GOT3 (cell line): ENCODE results near the gene AATK.

ENCODE experiments used
- DNase-seq: peaks from one replicate; lab custom pipeline; 2025; ENCODE audit warnings: mixed read lengths; lab: John Stamatoyannopoulos, UW

The AATK gene

DNA sequence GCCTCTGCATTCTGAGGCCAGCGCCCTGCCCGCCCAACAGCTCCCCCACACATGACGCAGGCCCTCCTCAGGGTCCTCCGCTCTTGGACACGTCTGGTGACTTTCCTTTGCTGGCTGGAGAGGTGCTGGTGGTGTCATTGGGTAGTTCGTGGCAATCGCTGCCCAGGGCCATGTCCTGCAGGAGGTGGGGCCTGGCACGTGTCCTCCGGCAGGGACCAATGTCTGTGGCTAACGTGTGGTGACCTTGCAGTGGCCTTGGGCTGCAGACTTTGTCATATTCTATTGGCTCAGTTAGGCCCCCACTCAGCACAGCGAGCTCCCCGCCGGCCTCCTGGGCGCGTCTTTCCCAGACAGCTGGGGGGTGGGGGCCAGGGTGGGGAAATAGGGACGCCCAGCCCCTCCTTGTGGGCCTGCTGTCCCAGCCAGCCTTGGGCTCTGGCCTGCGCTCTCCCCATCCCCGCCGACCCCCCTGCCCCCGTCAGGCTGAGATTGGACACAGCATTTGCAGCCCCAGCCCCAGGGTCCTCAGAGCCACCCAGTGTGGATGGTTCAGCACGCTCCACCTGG lies 52.8 kb downstream of the AATK start:
- DNase-seq: no peak

DNA sequence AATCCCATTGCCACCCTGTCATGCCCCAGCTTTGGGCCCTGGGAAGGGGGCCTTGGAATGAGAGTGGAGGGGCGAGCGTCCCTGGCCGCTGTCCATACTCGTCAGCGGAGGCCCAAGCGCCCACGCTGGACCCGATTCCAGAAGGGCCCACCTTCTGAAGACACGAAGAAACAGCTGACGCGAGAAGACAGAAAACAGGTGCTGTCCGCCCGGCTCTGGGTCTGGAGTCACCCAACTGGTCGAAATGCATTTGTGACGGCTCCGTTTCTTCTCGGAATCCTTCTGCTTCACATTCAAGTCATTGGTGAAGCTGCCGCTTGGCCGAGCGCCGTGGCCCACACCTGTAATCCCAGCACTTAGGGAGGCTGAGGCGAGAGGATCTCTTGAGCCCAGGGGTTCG lies 53.6 kb downstream of the AATK start:
- DNase-seq: no peak

DNA sequence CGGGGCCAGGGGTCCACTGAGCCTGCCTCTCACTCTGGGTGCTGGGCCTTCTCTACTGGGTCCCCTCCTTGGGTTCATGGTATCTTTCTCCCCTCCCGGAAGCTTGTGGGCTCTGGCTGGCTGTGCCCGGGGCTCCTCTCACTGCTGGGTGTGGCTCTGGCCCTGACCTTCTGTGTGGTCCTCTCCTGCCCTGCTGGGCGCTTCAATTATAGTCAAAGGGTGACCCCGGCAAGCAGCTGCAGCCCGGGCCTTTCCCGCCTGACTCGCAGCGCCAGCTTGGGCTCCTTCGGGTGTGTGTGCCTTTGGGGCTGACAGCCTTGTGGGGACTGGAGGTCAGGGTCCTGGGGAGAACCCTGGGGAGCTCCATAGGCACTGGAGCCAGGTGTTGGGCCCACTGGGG lies 55.0 kb downstream of the AATK start:
- no peak for DNase-seq

DNA sequence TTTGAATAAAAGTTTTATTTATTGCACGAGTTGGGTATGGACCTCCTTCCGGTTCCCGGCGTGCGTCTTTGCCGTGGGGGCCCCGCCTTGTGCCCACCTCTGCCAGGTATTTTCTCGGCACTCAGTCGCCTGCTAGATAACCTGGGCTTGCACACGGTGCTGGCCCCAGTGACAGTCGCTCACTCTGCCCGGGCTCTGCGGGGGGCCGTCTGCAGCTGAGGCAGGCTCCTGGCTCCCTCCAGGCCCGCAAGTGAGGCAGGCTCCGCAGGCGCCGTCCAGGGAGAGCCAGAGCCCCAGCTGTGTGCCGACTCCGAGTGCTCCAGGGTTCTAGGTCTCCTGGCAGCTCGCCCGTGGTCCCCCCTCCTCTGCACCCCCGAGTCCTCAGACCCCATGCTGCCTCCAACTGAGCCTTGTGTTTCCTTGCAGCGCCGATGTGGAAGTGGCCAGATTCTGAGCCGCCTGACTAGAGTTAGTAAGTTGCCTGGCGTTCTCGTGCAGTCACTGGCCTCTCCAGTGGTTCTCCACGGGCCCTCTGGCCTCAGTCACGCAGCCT lies 55.5 kb downstream of the AATK start:
- DNase-seq: no peak

DNA sequence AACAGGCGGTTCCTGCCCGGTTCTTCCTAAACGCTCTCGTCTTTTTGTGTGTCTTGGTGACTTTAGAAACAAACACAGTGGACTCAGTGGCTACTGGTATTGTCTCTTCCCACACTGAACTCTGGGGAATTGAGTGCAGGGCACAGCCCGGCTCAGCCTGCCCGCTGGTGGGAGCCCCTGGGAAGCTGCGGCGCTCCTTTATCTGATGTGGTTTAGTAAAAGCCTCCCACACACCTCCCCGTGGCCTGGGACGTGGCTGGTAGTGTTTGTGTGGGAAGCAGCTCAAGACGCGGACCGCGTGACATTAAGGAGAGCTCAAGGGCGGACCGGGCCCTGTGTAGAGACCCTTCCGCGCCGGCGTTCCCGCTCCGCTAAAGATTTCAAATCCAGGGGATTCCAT lies 56.1 kb downstream of the AATK start:
- no peak for DNase-seq

DNA sequence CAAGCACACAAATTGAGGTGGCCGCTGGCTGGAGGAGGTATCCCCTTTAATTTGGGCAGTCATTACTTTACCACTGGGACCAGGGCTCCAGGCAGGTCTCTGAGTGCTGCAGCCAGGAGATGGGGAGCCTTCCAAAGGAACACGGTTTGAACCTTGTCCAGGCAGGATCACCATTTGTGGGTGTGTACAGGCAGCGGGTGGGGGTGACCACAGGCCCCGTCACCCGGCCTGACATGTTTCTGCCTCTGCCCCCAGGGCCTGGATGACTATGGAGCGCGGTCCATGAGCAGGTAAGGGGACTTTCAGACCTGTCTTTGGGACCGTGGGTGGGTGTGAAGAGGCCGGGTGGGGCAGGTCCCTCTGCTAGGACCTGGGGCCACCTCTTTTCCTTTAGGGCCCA lies 57.8 kb downstream of the AATK start:
- DNase-seq: no peak

DNA sequence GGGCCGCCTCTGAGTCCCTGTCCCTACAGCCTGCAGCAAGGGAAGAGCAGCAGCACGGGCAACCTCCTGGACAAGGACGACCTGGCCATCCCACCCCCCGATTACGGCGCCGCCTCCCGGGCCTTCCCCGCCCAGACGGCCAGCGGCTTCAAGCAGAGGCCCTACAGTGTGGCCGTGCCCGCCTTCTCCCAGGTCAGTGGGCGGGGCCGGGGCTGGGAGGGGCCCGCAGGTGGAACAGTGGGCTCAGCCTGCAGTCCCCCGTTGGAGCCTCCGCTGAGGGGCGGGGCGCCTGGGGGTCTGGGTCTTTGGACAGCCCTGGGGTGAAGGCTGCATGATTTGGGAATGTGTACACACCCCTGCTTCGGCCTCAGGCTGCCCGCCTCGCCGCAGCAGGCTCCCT lies 59.3 kb downstream of the AATK start:
- no peak for DNase-seq

DNA sequence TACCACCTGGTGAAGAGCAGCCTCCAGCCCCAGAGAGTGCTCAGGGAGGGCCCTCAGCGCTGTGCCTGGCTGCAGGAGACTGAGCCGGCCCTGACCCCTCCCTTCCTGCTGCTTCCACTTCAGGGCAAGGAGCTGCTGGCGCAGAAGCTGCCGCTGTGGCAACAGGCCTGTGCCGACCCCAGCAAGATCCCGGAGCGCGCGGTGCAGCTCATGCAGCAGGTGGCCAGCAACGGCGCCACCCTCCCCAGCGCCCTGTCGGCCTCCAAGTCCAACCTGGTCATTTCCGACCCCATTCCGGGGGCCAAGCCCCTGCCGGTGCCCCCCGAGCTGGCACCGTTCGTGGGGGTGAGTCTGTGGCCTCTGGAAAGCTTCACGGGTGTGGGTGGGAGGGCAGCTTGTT lies 62.6 kb downstream of the AATK start:
- DNase-seq: no peak

DNA sequence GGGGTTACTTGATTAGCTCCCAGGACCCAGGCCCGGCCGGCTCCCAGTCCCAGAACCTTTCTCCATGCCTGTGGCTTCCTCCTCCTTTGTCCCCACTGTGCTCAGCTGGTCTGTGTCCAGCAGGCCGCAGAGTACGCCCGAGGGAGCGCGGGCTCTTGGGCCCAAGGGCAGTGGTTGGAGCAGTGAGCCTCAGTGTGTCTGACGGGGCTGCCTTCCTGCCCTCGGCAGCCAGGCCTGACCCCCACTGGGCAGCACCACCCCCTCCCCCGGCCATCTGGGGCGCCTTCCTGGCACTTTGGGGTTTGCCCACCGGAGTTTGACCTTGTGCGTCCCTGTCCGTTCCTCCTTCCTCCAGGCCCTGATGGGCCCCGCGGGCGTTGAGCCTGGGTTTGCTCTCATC lies 63.2 kb downstream of the AATK start:
- DNase-seq: no peak

DNA sequence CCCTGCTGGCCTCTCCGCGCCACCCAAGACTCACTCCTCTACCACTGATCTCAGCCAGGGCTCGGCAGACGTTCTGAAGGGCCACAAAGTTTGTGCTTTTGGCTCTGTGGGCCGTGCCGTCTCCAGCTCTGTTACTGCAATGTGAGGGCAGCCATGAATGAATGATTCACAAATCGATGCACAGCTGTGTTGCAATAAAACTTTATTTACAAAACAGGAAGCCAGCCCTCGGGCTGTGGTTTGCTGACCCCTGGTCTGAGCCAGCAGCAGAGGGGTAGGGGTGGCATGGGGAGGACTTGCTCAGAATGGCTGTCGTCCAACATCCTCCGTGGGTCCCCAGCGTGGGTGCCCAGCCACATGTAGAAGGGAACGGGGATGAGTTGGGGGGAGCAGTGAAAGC lies 63.7 kb downstream of the AATK start:
- no peak for DNase-seq

DNA sequence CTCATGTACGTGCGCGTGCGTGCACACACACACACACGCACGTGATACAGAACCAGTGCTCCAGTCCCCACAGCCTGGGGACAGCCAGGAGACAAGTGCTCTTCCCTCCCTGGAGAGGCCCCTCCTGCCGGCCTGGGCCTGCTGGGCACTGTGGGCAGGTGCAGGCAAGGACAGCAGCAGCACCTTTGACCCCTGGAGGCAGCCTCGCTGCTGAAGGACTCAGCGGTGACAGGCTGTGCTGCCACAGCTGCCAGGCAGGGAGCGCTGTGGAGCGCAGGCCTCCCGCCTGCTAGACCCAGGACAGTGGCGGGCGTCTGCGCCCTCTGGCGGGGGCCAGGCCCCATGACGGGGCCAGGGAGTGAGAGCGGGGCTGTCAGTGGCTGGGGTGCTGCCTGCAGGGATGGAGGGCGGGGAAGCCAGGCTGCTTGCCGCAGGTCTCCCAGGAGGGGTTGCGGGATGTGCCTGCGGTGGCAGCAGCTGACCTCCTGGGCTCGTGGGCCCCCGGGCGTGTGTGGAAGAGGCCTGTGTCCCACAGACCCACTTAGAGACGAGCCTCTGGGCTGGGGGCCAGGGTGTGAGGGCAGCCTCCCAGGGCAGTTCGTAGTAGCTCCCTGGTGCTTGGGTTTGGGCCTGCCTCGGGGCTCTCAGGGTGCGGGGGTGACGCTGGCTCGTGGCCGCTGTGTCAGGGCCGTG lies 64.3 kb downstream of the AATK start:
- DNase-seq: peak; percentile 42

DNA sequence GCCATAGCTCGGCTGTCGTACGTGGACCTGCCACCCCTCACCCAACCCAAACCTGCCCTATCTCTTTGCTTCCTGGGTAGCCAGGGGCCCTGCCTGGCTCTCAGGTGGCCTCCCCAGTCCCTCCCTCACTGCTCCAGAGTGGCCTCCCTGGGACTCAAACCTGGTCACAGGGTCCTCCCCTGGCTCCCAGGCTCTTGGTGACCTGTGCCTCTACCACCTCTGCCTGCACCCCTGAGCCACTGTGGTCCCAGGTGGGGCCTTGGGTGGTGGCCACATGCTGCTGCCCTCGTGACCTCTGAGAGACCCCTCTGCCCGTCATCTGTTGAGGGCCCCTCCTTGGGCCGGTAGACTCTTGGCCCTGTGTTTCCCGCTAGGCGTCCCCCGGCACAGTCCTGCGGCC lies 65.4 kb downstream of the AATK start:
- no peak for DNase-seq

DNA sequence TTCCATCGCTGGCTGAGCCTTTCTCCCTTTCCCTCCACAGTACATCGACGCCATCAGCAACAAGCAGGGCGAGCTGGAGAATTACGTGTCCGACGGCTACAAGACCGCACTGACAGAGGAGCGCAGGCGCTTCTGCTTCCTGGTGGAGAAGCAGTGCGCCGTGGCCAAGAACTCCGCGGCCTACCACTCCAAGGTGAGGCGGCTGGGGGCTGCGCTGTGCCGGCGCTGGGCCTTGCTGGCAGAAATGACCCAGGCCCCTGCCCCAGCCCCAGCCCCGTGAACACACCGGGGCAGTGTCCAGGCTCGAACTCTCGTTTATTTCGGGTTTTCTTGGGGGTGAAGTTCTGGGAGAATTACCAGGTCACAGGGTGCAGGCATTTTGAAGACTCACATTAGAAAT lies 66.1 kb downstream of the AATK start:
- DNase-seq: no peak

DNA sequence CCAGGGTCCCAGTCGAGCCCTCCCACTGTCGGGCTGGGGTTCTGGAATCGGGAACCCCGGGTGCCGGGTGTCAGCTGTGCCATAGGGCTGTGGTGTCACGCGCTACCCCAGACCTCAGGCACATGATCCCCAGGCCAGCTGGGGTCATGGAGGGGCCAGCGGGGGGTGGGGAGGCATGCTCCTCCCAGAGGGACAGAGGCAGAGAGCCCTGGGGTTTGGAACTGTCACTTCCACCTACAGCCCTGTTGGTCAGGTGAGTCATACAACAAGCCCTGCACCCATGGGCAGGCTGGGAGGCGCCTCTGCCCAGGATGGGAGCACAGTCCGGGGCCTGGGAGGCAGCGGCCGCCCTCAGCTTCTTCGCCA lies 68.1 kb downstream of the AATK start:
- no peak for DNase-seq

DNA sequence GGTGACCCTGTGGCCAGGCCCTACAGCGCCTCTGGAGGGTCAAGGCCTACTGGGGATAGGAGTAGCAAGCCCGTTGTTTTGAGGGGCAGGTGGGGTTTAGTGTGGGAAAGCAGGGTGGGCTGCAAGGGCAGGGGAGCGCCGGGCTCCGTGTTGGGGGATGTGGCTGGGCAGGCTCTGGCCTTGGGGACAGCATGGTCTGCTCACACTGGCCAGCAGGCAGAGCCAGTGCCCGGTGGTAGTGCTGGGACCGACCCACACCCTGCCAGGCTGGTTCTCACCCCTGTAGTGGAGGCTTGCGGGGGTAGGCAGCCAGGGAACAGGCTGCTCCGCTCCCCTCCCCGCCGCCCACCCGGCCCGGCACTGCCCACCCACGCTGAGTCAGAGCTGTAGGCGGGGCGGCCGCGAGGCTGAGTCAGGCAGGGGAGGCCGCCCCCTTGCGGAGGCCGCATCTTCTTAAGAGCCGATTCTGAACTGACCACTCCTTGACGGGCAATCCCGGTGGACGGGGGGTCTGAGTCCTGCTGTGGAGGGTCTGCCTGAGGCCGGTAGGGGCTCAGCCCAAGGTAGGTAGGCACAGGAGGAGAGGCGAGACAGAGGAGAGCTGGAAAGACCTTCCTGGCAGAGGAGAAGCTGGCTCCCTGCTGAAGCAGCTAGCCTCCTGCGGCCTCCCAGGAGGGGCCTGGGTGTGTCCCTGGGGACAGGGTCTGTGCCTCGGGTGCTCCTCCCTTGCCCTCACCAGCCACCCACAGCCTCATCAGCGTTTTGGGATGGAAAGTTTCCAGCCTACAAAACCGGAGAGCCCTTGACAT lies 68.7 kb downstream of the AATK start:
- DNase-seq: peak; percentile 39

DNA sequence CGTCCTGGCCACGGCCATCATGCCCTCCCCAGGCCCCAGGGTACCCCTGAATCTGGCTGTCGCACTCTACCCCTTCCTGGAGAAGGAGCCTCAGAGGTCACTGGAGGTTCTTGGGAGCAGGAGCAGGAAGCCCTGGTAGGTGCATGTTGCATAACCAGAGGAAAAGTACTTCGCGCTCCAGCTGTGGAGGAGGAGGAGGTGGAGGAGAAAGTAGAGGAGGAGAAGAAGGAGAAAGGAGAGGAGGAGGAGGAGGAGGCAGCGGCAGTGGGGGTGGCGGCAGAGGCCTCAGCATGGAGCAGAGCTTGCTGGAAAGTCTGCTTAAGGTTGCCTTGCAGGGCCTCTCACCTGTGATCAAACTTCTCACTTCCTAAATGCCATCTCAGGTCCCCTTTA lies 69.3 kb downstream of the AATK start:
- no peak for DNase-seq

DNA sequence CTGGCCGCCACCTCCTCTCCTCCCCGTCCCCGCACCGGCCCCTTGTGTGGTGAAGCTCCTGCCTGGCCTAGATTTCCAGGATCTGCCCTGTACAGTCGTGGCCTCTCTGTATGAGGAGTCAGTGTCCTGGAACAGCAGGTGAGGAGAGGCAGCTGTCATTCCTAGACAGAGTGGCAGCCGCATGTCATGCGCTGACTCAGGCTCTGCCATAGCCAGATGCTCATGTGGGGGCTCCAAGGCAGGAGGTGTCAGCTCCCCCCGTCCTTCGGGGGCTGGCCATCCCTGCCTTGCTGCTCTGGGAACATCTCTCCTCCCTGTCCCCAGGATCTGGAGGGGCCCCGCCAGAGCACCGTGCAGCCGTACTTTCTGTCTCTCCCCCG lies 70.6 kb downstream of the AATK start:
- no peak for DNase-seq

DNA sequence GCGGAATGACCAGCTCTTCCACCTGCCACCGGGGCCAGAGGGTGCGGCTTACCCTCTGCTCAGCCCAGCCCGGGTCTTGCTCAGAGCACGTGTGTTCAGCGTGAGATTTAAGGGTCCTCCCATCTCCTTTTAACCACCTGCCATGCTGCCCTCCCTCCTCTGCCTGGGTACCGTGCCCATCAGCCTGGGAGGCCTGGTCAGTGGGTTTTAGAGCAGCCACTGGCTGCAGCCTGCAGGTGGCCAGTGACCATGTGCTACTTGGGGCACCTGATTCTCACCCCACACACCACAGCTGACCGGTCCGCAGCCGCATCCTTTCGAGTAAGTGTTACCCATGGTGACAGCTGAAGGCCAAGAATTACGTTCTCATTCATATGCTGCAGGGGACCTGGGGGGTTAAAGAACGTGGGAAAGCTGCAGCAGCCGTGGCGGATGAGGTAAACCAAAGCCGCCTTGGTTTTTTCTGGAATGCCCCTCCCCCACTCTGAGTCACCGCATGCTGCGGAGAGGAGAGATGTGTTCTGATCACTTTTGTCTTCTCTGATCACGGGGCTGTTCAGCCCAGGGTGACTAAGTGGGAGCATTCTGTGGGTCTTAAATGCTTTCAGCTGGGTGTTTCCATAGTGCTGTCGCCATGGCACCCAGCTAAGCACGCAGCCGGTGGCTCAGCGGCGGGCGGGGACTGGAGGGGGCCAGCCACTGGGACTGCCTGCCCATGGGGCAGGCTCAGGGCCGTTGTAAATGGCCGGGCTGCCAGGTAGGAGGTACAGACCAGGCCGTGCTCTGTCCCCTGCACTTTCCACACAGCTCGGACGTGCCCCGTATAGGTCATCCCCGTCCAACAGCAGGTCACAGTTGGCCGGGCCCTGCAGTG lies 71.3 kb downstream of the AATK start:
- peak; percentile 87 for DNase-seq

DNA sequence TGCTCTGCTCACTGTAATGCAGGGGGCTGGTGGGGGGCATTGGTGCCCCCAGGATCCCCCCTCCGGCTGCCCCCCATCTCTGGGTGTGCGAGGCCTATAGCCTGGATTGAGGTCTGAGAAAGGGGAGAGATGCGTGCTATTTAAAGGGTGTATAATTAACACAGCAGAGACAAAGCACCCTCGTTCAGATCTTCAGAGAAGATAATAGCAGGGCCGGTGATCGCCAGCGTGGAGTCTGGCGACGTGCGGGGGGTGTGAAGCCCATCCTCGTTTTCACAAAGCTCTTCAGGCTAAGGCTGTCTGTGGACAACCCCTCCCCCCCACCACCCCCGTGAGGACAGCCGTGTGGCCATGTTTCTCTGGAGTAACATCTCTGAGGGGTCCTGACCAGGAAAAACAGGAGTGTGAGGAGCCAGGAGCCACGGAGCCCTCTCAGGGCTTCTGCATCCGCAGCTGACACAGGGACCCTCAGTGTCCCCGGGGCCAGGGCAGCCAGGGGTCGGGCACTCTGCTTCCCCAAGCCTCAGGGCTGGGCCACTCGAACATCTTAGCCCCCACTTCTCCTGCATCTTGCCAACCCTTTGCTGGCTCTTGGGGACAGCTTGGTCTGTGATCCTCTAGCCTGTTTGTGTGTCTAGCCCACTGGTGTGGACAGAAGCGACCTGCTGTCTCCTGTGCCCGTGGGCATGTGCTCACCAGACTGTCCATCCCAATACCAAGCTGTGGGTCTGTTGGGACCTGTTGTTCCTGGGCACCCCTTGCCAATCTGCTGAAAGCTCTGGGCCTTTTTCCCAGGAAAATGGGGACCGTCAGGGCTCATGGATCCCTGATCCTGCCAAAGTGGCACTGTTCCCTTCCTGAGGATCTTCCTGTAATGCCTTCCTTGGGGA lies 72.2 kb downstream of the AATK start:
- no peak for DNase-seq

DNA sequence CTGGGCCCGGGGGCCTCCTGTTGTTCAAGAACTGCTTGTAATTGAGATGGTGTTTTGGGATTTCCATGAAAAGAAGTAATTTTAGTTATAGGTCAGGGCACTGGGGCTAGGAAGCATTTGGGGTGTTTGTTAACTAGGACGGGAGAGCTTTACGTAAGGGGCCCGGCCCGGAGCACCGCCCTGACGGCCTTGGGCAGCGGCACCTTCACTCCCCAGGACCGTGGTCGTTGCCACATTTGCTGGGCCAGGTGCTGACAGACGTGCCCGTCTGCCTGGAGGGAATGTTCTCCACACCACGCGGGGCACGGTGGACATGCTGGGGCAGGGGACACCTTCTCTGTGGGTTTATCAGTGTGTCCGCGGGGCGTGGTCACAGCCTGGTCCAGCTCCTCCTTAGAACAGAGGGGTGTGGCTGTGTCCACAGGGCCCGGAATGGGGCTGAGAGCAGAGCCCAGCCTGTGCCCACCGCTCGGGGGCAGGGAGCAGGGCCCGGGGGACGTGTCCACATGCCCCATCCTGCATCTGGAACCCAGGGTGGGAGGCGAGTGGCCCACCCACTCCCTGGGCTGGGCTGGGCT lies 73.4 kb downstream of the AATK start:
- no peak for DNase-seq
